GM06990 (cell line): ENCODE measurements around the gene LRCH1.

Experiments
- DNase-seq: peaks from one replicate; pipeline ENCODE4 v3.0.0-alpha.2; 2011; ENCODE audit not compliant: insufficient read length; ENCODE audit errors: extremely low read depth
- H3K27me3 ChIP-seq: replicated peaks from 2 replicates; pipeline ENCODE4 v1.6.0; 2011; ENCODE audit warnings: low read length; ENCODE audit not compliant: control insufficient read depth, insufficient read depth
- H3K36me3 ChIP-seq: 2 replicates; pipeline ENCODE4 v1.5.1; 2011; ENCODE audit warnings: low read length; ENCODE audit not compliant: control insufficient read depth, insufficient read depth
- H3K4me3 ChIP-seq: replicated peaks from 2 replicates; pipeline ENCODE4 v1.5.1; 2011; ENCODE audit warnings: low read depth, mild to moderate bottlenecking, control low read depth, low read length
- TF ChIP-seq, protein P1 (sequence below): IDR thresholded peaks from 2 replicates; pipeline ENCODE4 v1.5.1; 2011; ENCODE audit warnings: low read length, control low read depth, mild to moderate bottlenecking, inconsistent platforms; ENCODE audit not compliant: insufficient read depth, poor library complexity, severe bottlenecking

Gene LRCH1

DNA sequence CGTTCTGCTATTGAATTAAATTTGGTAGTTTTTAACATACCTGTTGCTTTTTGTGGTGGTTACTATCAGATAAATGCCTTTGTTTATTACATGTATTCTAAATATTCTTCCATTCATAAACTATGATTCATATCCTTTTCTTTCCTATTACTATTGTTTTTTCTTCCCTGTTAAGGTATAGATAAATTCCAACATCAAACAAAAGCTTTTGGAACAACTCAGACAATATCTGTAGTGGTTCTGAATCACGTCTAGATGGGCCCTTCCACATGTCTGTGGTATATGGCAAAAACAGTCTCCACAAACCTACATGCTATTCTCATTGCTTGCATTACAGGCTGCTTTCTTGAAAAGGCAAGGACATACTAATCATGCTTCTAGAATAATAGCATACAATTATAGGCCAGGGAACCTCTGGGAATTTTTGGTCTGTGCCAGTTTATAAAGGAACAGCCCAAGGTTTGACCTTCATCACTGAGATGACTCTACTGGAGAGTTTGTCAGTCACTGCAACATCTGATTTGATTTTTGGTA is 6.4 kb downstream of the LRCH1 start:
- no peak for DNase-seq
- TF ChIP-seq, protein P1, sequence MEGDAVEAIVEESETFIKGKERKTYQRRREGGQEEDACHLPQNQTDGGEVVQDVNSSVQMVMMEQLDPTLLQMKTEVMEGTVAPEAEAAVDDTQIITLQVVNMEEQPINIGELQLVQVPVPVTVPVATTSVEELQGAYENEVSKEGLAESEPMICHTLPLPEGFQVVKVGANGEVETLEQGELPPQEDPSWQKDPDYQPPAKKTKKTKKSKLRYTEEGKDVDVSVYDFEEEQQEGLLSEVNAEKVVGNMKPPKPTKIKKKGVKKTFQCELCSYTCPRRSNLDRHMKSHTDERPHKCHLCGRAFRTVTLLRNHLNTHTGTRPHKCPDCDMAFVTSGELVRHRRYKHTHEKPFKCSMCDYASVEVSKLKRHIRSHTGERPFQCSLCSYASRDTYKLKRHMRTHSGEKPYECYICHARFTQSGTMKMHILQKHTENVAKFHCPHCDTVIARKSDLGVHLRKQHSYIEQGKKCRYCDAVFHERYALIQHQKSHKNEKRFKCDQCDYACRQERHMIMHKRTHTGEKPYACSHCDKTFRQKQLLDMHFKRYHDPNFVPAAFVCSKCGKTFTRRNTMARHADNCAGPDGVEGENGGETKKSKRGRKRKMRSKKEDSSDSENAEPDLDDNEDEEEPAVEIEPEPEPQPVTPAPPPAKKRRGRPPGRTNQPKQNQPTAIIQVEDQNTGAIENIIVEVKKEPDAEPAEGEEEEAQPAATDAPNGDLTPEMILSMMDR: no peak

DNA sequence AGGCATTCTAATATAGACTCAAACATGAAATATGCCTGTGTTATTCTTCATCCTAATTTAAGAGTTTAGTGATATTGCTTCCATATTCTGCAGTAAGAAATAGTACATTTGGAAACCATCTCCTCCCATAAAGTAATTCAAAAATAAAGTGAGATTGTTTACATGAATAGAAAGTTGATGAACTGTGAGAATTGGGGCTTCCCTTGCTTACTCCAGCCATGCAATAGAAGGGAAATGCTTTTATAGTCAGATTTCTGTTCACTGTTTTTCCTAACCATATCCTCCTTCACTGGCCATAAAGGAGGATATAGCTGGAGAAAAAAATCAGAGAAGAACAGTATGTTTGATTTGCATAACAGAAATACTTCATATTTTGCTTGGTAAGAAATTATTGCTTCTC is 7.8 kb downstream of the LRCH1 start:
- Histone ChIP-seq H3K4me3 (no peak overlapping the region), H3K36me3 (no peaks in the 10 kb centered on the region), H3K27me3 (no peaks in the 10 kb centered on the region)
- TF ChIP-seq, protein P1: no peak
- DNase-seq: no peak

More for the DNA sequence above, 6.4 kb downstream of the LRCH1 start:
- Histone ChIP-seq H3K4me3 (no peak overlapping the region), H3K36me3 (no peaks in the 10 kb centered on the region), H3K27me3 (no peaks in the 10 kb centered on the region)

DNA sequence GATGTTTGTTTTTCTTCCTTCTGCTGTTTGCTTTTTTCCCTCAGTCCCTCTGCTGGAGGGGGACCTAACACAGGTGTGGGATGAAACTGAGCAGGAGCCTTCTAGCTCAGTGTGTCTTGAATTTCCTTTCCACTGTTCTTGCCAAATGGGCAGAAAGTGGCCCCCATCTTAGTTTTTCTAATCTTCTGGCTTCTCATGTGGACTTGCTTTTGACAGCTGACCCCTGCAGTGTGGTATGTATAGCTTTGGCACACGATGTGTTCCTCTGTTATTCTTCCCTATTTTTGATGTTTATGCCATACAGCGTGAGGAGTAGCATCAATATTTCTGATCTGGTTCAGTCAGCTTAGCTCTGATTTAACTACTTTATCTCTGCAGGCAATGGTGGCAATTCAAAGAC is 8.3 kb downstream of the LRCH1 start:
- TF ChIP-seq, protein P1: no peak
- Histone ChIP-seq H3K36me3 (no peaks in the 10 kb centered on the region), H3K4me3 (no peak overlapping the region), H3K27me3 (no peaks in the 10 kb centered on the region)
- DNase-seq: no peak

DNA sequence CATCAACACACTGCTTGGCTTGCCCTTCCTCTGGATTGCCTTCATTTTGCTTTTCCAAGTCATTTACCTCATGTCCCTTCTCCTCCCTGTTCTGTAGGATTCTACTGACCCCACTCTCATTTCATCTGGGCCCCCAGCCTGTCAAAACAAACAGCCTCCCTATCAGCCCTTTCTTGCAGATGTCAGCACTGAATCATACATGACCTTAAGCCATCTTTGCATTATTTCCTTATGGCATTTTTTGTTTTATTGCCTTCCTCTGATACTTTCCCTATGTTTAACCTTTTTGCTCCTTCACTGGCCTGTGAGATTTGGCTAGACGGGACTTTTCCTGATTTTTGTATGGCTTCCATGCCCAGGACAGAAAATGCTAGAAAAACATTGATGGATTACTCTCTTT is 8.7 kb downstream of the LRCH1 start:
- TF ChIP-seq, protein P1: no peak

DNA sequence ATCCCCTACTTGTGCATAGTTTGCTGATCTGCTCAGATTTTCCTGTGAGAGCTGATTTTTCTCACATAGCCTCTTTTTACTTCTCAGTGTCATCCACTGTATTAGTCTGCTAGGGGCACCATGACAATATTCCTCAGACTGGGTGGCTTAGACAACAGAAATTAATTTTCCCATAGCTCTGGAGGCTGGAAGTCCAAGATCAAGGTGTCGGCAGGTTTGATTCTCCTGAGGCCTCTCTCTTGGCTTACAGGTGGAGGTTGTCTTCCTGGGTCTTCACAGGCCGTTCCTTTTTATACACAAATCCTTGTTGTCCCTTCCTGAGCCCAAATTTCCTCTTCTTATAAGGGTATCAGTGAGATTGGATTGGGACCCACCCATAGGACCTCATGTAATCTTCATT is 9.2 kb downstream of the LRCH1 start:
- no peak for DNase-seq
- TF ChIP-seq, protein P1: no peak
- Histone ChIP-seq H3K27me3 (no peaks in the 10 kb centered on the region), H3K36me3 (no peaks in the 10 kb centered on the region), H3K4me3 (no peak overlapping the region)

More for the DNA sequence above, 8.7 kb downstream of the LRCH1 start:
- Histone ChIP-seq H3K4me3 (no peak overlapping the region), H3K36me3 (no peaks in the 10 kb centered on the region), H3K27me3 (no peaks in the 10 kb centered on the region)
- DNase-seq: no peak

DNA sequence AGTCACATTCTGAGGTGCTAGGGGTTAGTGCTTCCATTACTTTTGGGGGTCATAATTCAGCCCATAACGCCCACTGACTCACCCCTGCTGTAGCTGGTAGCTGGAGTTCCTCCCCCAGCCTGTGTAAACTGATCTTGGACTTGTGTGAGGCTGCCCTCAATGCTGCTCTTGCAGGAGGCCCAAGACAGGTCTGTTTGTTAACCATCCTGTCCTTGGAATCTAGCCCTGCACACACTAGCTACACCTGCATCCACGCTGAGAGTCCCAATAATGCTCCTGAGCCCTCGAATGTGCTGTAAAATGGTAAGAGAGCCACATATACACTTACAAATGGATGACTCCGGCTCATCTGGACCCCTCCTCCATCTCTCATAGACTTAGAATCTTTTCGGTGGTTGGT is 9.6 kb downstream of the LRCH1 start:
- DNase-seq: no peak
- H3K36me3 ChIP-seq: no peaks in the 10 kb centered on the region
- TF ChIP-seq, protein P1: no peak
- H3K27me3 ChIP-seq: no peaks in the 10 kb centered on the region
- H3K4me3 ChIP-seq: no peak overlapping the region
